ENCODE data around the gene ZNF608. TPM values are rescaled to one million over a fixed set of nuclear protein-coding genes. Genes with fewer than 3 reads are reported as not detected.

ZNF608 gene
- polyA plus RNA-seq, 1 donor (not counting 4 experiments of a cell fraction or from before 2014, with no cell fraction given), result 1.1 TPM

DNA sequence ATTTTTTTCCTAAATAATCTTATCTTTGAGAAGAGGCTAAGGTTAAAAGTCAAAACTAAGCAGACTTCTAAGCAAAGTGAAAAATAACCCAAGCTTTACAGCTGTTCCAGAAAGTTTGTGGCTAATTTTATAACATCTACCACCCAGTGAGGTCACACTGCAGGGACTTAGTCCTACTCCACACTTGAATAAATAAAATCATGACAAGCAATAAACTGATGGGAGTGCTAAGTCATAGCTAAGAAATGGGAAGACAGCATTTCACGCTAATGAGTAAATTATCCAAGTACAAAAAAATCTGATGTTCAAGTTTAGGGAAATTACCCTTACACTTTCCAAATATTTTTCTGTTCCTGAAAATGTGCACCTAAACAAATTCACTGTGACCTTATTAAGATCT lies 47.7 kb downstream of the ZNF608 start:
- Histone ChIP-seq H2AFZ (ENCODE audit: control insufficient read depth, low read length) (no peak overlapping the region), H3K4me2 (ENCODE audit: control insufficient read depth, extremely low read depth, insufficient read depth, low read depth, low read length) (no peak overlapping the region), H3K27me3 (ENCODE audit: control insufficient read depth, extremely low read depth, insufficient read depth, low read length) (no peaks in the 10 kb centered on the region), H3K36me3 (ENCODE audit: control insufficient read depth in 2 of 2, extremely low read depth in 1 of 2, insufficient read depth in 2 of 2, low read length in 2 of 2) (no peaks in the 10 kb centered on the region), H3K79me2 (ENCODE audit: control insufficient read depth, insufficient read depth, low read length) (no peaks in the 10 kb centered on the region), H3K9me1 (ENCODE audit: control insufficient read depth, extremely low read depth, insufficient read depth, low read length) (no peaks in the 10 kb centered on the region), H3K9me3 (ENCODE audit: control insufficient read depth, low read depth, low read length) (no peaks in the 10 kb centered on the region), H3K4me3 (ENCODE audit: control insufficient read depth in 2 of 3, extremely low read depth in 1 of 3, insufficient read depth in 2 of 3, low read depth in 1 of 3, low read length in 3 of 3) (no peak overlapping the region), H3K9ac (ENCODE audit: control insufficient read depth, extremely low read depth, insufficient read depth, low read length) (no peak overlapping the region), H3K27ac (ENCODE audit: control insufficient read depth, insufficient read depth, low read length) (no peak overlapping the region), H4K20me1 (ENCODE audit: control insufficient read depth, extremely low read depth, insufficient read depth, low read length) (no peaks in the 10 kb centered on the region), H3K4me1 (ENCODE audit: control insufficient read depth, extremely low read depth, insufficient read depth, low read length) (no peaks in the 10 kb centered on the region)
- dilution Hi-C loops (cut with MboI; ENCODE audit: extremely low pct_ligation_motif_present, low sequenced_read_pairs), result no loop called here
- FAIRE-seq (no peak), DNase-seq (ENCODE audit: low read depth, low spot score) (no peak)
- no peak for TF ChIP-seq EZH2 (IDR thresholded peaks at IDR 0.05; ENCODE audit: low read length)
- TF ChIP-seq, protein P1, sequence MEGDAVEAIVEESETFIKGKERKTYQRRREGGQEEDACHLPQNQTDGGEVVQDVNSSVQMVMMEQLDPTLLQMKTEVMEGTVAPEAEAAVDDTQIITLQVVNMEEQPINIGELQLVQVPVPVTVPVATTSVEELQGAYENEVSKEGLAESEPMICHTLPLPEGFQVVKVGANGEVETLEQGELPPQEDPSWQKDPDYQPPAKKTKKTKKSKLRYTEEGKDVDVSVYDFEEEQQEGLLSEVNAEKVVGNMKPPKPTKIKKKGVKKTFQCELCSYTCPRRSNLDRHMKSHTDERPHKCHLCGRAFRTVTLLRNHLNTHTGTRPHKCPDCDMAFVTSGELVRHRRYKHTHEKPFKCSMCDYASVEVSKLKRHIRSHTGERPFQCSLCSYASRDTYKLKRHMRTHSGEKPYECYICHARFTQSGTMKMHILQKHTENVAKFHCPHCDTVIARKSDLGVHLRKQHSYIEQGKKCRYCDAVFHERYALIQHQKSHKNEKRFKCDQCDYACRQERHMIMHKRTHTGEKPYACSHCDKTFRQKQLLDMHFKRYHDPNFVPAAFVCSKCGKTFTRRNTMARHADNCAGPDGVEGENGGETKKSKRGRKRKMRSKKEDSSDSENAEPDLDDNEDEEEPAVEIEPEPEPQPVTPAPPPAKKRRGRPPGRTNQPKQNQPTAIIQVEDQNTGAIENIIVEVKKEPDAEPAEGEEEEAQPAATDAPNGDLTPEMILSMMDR (optimal IDR thresholded peaks at IDR 0.05 in 1 of 3, IDR thresholded peaks at IDR 0.05 in 1 of 3, conservative IDR thresholded peaks at IDR 0.05 in 1 of 3; ENCODE audit: extremely low read depth in 1 of 3, insufficient read depth in 2 of 3, low read length in 3 of 3), result no peak

DNA sequence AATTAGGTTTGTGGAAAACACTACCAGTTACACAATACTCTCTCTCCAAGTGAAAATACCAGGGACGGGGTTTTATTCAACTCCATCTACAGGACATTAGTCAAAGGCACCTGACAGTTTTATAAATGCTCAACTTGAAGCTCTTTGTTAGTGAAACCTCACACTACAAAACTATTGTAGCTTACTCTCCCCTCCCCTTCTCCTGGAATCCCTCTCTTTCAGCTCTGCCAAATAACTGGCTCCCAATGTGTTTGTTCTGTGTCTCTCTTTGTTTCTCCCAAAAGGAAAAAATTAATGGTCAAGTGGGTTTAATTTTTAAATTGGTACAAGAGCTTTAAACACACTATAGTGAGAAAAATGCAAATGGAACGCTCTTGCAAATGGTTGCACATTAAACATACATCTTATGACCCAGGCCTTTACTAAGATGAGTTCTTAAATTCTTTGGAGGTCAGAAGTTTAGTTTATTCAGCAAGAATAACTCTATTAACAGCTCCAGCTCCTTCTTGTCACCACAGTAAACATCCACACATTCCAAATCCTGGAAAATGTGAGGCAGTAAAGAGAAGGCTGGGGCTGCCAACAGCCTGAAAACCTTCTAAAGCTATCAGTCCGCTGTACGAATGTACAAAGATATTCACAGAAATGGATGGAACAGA lies 48.4 kb downstream of the ZNF608 start:
- Histone ChIP-seq H3K9me3 (ENCODE audit: control insufficient read depth, low read depth, low read length) (no peaks in the 10 kb centered on the region), H3K9me1 (ENCODE audit: control insufficient read depth, extremely low read depth, insufficient read depth, low read length) (no peaks in the 10 kb centered on the region), H3K9ac (ENCODE audit: control insufficient read depth, extremely low read depth, insufficient read depth, low read length) (no peak overlapping the region), H3K4me1 (ENCODE audit: control insufficient read depth, extremely low read depth, insufficient read depth, low read length) (no peaks in the 10 kb centered on the region), H3K27ac (ENCODE audit: control insufficient read depth, insufficient read depth, low read length) (no peak overlapping the region), H4K20me1 (ENCODE audit: control insufficient read depth, extremely low read depth, insufficient read depth, low read length) (no peaks in the 10 kb centered on the region), H3K36me3 (ENCODE audit: control insufficient read depth in 2 of 2, extremely low read depth in 1 of 2, insufficient read depth in 2 of 2, low read length in 2 of 2) (no peaks in the 10 kb centered on the region), H3K4me3 (ENCODE audit: control insufficient read depth in 2 of 3, extremely low read depth in 1 of 3, insufficient read depth in 2 of 3, low read depth in 1 of 3, low read length in 3 of 3) (no peak overlapping the region), H3K79me2 (ENCODE audit: control insufficient read depth, insufficient read depth, low read length) (no peaks in the 10 kb centered on the region), H3K27me3 (ENCODE audit: control insufficient read depth, extremely low read depth, insufficient read depth, low read length) (no peaks in the 10 kb centered on the region), H3K4me2 (ENCODE audit: control insufficient read depth, extremely low read depth, insufficient read depth, low read depth, low read length) (no peak overlapping the region), H2AFZ (ENCODE audit: control insufficient read depth, low read length) (no peak overlapping the region)
- no peak for DNase-seq (ENCODE audit: low read depth, low spot score)
- no peak for FAIRE-seq
- TF ChIP-seq, protein P1 (optimal IDR thresholded peaks at IDR 0.05 in 1 of 3, IDR thresholded peaks at IDR 0.05 in 1 of 3, conservative IDR thresholded peaks at IDR 0.05 in 1 of 3; ENCODE audit: extremely low read depth in 1 of 3, insufficient read depth in 2 of 3, low read length in 3 of 3), result no peak
- dilution Hi-C loops (cut with MboI; ENCODE audit: extremely low pct_ligation_motif_present, low sequenced_read_pairs), result no loop called here
